ENCODE measurements around the gene MAP3K8. TPM values are rescaled to one million over a fixed set of nuclear protein-coding genes. Genes with fewer than 3 reads are reported as not detected.
"Not testable (repeated sequence)": the region's sequence is repeated elsewhere in the genome, so short reads cannot be mapped to it uniquely, and the experiment has no call there.

The MAP3K8 gene
- total RNA-seq, 1 experiment from 2014 or later: 4.2 TPM

GRCh38 chr10:30411263-30411662 lies 22.7 kb upstream of the MAP3K8 start:
- Histone ChIP-seq H3K4me3 (no peak overlapping the region), H3K27ac (no peak overlapping the region), H3K4me1 (replicated peaks) (no peaks in the 10 kb centered on the region), H3K36me3 (no peaks in the 10 kb centered on the region), H3K27me3 (replicated peaks) (no peaks in the 10 kb centered on the region), H3K9me3 (replicated peaks) (no peaks in the 10 kb centered on the region)
- DNase-seq (ENCODE audit: low read depth in 1 of 2, low spot score in 2 of 2): no peak

- DNase-seq (ENCODE audit: low read depth in 1 of 2, low spot score in 2 of 2): no peak
- no peaks in the 10 kb centered on the region for H3K4me1 ChIP-seq (replicated peaks)
- no peak overlapping the region for H3K27ac ChIP-seq
- no peaks in the 10 kb centered on the region for H3K9me3 ChIP-seq (replicated peaks)
- H3K36me3 ChIP-seq: no peaks in the 10 kb centered on the region
- no peaks in the 10 kb centered on the region for H3K27me3 ChIP-seq (replicated peaks)
- no peak overlapping the region for H3K4me3 ChIP-seq
Measured at GRCh38 chr10:30412901-30413300, 21.1 kb upstream of the MAP3K8 start.

GRCh38 chr10:30413996-30414576 lies 19.9 kb upstream of the MAP3K8 start:
- no peaks in the 10 kb centered on the region for H3K4me1 ChIP-seq (replicated peaks)
- no peaks in the 10 kb centered on the region for H3K36me3 ChIP-seq
- no peaks in the 10 kb centered on the region for H3K9me3 ChIP-seq (replicated peaks)
- no peak overlapping the region for H3K4me3 ChIP-seq
- no peaks in the 10 kb centered on the region for H3K27me3 ChIP-seq (replicated peaks)
- H3K27ac ChIP-seq: no peak overlapping the region
- peak in 1 of 2 experiments; percentile 25 for DNase-seq (ENCODE audit: low read depth in 1 of 2, low spot score in 2 of 2)

GRCh38 chr10:30415593-30415992 lies 18.4 kb upstream of the MAP3K8 start:
- H3K4me3 ChIP-seq: no peak overlapping the region
- DNase-seq (ENCODE audit: low read depth in 1 of 2, low spot score in 2 of 2): no peak
- H3K36me3 ChIP-seq: no peaks in the 10 kb centered on the region
- no peaks in the 10 kb centered on the region for H3K9me3 ChIP-seq (replicated peaks)
- H3K4me1 ChIP-seq (replicated peaks): no peaks in the 10 kb centered on the region
- H3K27ac ChIP-seq: no peak overlapping the region
- H3K27me3 ChIP-seq (replicated peaks): no peaks in the 10 kb centered on the region

GRCh38 chr10:30417301-30417700 lies 16.7 kb upstream of the MAP3K8 start:
- H3K9me3 ChIP-seq (replicated peaks): no peaks in the 10 kb centered on the region
- H3K36me3 ChIP-seq: no peaks in the 10 kb centered on the region
- H3K4me1 ChIP-seq (replicated peaks): no peaks in the 10 kb centered on the region
- no peaks in the 10 kb centered on the region for H3K27me3 ChIP-seq (replicated peaks)
- no peak overlapping the region for H3K27ac ChIP-seq
- no peak overlapping the region for H3K4me3 ChIP-seq
- DNase-seq (ENCODE audit: low read depth in 1 of 2, low spot score in 2 of 2): no peak

- Histone ChIP-seq H3K27me3 (replicated peaks) (no peaks in the 10 kb centered on the region), H3K27ac (no peak overlapping the region), H3K4me3 (no peak overlapping the region), H3K4me1 (replicated peaks) (peaks cover 21% of the 10 kb centered on the region), H3K36me3 (no peaks in the 10 kb centered on the region), H3K9me3 (replicated peaks) (no peaks in the 10 kb centered on the region)
- no peak for DNase-seq (ENCODE audit: low read depth in 1 of 2, low spot score in 2 of 2)
Measured at GRCh38 chr10:30420266-30420665, 13.7 kb upstream of the MAP3K8 start.

- Histone ChIP-seq H3K27me3 (replicated peaks) (no peaks in the 10 kb centered on the region), H3K4me3 (no peak overlapping the region), H3K27ac (no peak overlapping the region), H3K9me3 (replicated peaks) (no peaks in the 10 kb centered on the region), H3K36me3 (no peaks in the 10 kb centered on the region), H3K4me1 (replicated peaks) (peaks cover 21% of the 10 kb centered on the region)
- DNase-seq (ENCODE audit: low read depth in 1 of 2, low spot score in 2 of 2): no peak
Measured at GRCh38 chr10:30420766-30421165, 13.2 kb upstream of the MAP3K8 start.

- Histone ChIP-seq H3K27ac (no peak overlapping the region; the same call in 1 of the 2 replicates), H3K27me3 (replicated peaks) (no peaks in the 10 kb centered on the region), H3K4me3 (no peak overlapping the region), H3K9me3 (replicated peaks) (no peaks in the 10 kb centered on the region), H3K36me3 (no peaks in the 10 kb centered on the region), H3K4me1 (replicated peaks) (peaks cover 21% of the 10 kb centered on the region)
- DNase-seq (ENCODE audit: low read depth in 1 of 2, low spot score in 2 of 2): no peak
Measured at GRCh38 chr10:30422151-30422695, 11.8 kb upstream of the MAP3K8 start.

- Histone ChIP-seq H3K27me3 (replicated peaks) (no peaks in the 10 kb centered on the region), H3K4me3 (no peak overlapping the region), H3K27ac (peak overlapping the region; percentile 39), H3K36me3 (no peaks in the 10 kb centered on the region), H3K4me1 (replicated peaks) (peaks cover 21% of the 10 kb centered on the region), H3K9me3 (replicated peaks) (no peaks in the 10 kb centered on the region)
- DNase-seq (ENCODE audit: low read depth in 1 of 2, low spot score in 2 of 2): peak; percentile 52 to 59
Measured at GRCh38 chr10:30422981-30423654, 10.9 kb upstream of the MAP3K8 start.

GRCh38 chr10:30423655-30424275 lies 10.2 kb upstream of the MAP3K8 start:
- H3K27ac ChIP-seq: peak overlapping the region; percentile 39
- H3K4me3 ChIP-seq; H3K27me3 ChIP-seq (replicated peaks); DNase-seq (ENCODE audit: low read depth in 1 of 2, low spot score in 2 of 2); H3K9me3 ChIP-seq (replicated peaks); H3K36me3 ChIP-seq: not testable (repeated sequence)
- H3K4me1 ChIP-seq (replicated peaks): peaks cover 21% of the 10 kb centered on the region

GRCh38 chr10:30425336-30426075 lies 8.5 kb upstream of the MAP3K8 start:
- Histone ChIP-seq H3K9me3 (replicated peaks) (no peaks in the 10 kb centered on the region), H3K27me3 (replicated peaks) (no peaks in the 10 kb centered on the region)
- no peak for DNase-seq (ENCODE audit: low read depth in 1 of 2, low spot score in 2 of 2)

GRCh38 chr10:30430544-30431298 lies 3.3 kb upstream of the MAP3K8 start:
- no peak for DNase-seq (ENCODE audit: low read depth in 1 of 2, low spot score in 2 of 2)
- Histone ChIP-seq H3K4me3 (no peak overlapping the region), H3K27ac (no peak overlapping the region), H3K27me3 (replicated peaks) (no peaks in the 10 kb centered on the region), H3K36me3 (peaks cover 5% of the 10 kb centered on the region; the same call in 1 of the 2 replicates), H3K4me1 (replicated peaks) (peaks cover 13% of the 10 kb centered on the region), H3K9me3 (replicated peaks) (no peaks in the 10 kb centered on the region)

More at GRCh38 chr10:30425336-30426075, 8.5 kb upstream of the MAP3K8 start:
- Histone ChIP-seq H3K4me3 (no peak overlapping the region), H3K27ac (no peak overlapping the region), H3K4me1 (replicated peaks) (peaks cover 21% of the 10 kb centered on the region), H3K36me3 (no peaks in the 10 kb centered on the region)

- no peak for DNase-seq (ENCODE audit: low read depth in 1 of 2, low spot score in 2 of 2)
- H3K36me3 ChIP-seq: peaks cover 5% of the 10 kb centered on the region; the same call in 1 of the 2 replicates
Measured at GRCh38 chr10:30431435-30431911, 2.5 kb upstream of the MAP3K8 start.

More at GRCh38 chr10:30431435-30431911, 2.5 kb upstream of the MAP3K8 start:
- no peak overlapping the region for H3K4me3 ChIP-seq
- no peaks in the 10 kb centered on the region for H3K27me3 ChIP-seq (replicated peaks)
- H3K9me3 ChIP-seq (replicated peaks): no peaks in the 10 kb centered on the region
- no peak overlapping the region for H3K27ac ChIP-seq
- H3K4me1 ChIP-seq (replicated peaks): peaks cover 21% of the 10 kb centered on the region

Data from SJSA1 (cell line).